Measurements from ENCODE around the gene DNAJC15. TPM values are rescaled to one million over a fixed set of nuclear protein-coding genes. Genes with fewer than 3 reads are reported as not detected.

The DNAJC15 gene
- total and polyA plus RNA-seq, 2 of the 8 experiments (the other 6 are each of a cell fraction or from before 2014, with no cell fraction given): 5.8 to 20.8 TPM

DNA sequence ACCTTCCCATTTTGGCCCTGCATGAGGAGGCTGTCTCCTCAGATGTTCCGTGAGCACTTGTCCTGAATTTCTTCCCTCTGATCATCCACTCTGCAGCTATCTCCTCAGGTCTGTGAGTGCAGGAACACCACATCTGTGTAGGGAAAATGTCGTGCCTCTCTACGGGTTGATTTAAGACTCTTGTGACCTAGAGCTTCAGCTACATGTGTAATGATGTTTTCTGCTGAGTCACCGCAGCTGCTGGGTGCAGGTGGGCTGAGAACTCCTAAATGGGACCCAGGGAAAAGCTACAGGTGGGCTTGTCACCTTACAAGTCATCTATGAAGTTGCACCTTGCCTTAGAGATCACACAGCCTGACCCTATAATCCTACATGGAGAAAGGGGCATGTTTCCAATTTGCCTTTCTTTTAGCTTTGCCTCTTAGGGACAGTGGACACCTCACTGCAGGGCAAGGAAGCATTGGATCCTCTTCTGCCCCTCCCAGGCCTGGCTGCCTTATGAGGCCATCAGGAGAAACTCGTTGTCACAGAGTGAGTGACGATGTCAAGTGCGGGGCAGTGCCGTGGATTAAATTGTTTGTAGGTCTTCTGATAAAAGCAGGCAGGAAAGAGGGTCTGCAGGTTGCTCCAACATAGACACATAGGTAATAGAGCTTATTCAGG is 122.3 kb downstream of the DNAJC15 start:
- Histone ChIP-seq H4K8ac (ENCODE audit: extremely low read depth, insufficient read depth, low read length) (no peak overlapping the region), H2BK5ac (ENCODE audit: low read depth, low read length) (no peak overlapping the region), H3K4me1 (replicated peaks in 1 of 4; ENCODE audit: control insufficient read depth in 3 of 4, insufficient read depth in 4 of 4, low read length in 3 of 4) (peaks cover 0 to 5% (median 2%) of the 10 kb centered on the region in 4 experiments; a peak in 4 of 7 replicates), H3K27ac (ENCODE audit: low read depth, low read length) (no peak overlapping the region), H3K9me3 (ENCODE audit: insufficient read depth in 2 of 2, low read depth in 1 of 2, low read length in 1 of 2) (no peaks in the 10 kb centered on the region), H2AFZ (ENCODE audit: low read length) (peak overlapping the region; percentile 42; the same call in 1 of the 2 replicates), H4K91ac (replicated peaks; ENCODE audit: insufficient read length, low read length) (no peak overlapping the region), H3K14ac (ENCODE audit: insufficient read length) (no peak overlapping the region), H3K9ac (replicated peaks in 1 of 4; ENCODE audit: extremely low read depth in 1 of 4, low read depth in 3 of 4, low read length in 3 of 4) (no peak overlapping the region; a peak in 1 of 7 replicates), H3K56ac (replicated peaks; ENCODE audit: insufficient read length, low read depth, low read length) (no peak overlapping the region), H4K5ac (ENCODE audit: insufficient read length, low read depth, low read length) (no peak overlapping the region), H3K79me2 (ENCODE audit: control insufficient read depth in 1 of 2, insufficient read depth in 2 of 2, low read length in 2 of 2) (no peaks in the 10 kb centered on the region), H2BK15ac (ENCODE audit: low read length) (no peak overlapping the region), H3K23me2 (ENCODE audit: low read depth, low read length) (no peaks in the 10 kb centered on the region), H2BK12ac (ENCODE audit: low read depth, low read length) (no peak overlapping the region), H2AK5ac (ENCODE audit: low read depth, low read length) (no peak overlapping the region), H3K79me1 (ENCODE audit: low read depth, low read length) (no peaks in the 10 kb centered on the region), H3K4me2 (ENCODE audit: insufficient read depth in 1 of 2, low read depth in 2 of 2, low read length in 2 of 2) (no peak overlapping the region), H3K27me3 (replicated peaks in 1 of 4; ENCODE audit: control insufficient read depth in 3 of 4, extremely low read depth in 1 of 4, insufficient read depth in 3 of 4, low read length in 3 of 4) (no peaks in the 10 kb centered on the region), H3K23ac (ENCODE audit: insufficient read length) (no peak overlapping the region), H3K18ac (ENCODE audit: extremely low read depth, low read length) (no peak overlapping the region), H2BK120ac (replicated peaks; ENCODE audit: low read depth, low read length) (no peak overlapping the region), H4K20me1 (replicated peaks in 1 of 2; ENCODE audit: control insufficient read depth in 1 of 2, insufficient read depth in 2 of 2, low read length in 2 of 2) (no peaks in the 10 kb centered on the region), H3K4me3 (ENCODE audit: extremely low read depth in 1 of 4, insufficient read depth in 2 of 4, low read depth in 3 of 4, low read length in 4 of 4) (no peak overlapping the region), H3K36me3 (ENCODE audit: control insufficient read depth in 2 of 4, insufficient read depth in 4 of 4, low read length in 3 of 4) (no peaks in the 10 kb centered on the region), H2BK20ac (ENCODE audit: low read length) (no peak overlapping the region), H3K4ac (replicated peaks; ENCODE audit: insufficient read length, low read depth, low read length) (no peak overlapping the region)
- 85% methylated on average over 8 of the region's 8 CpGs; no CpG with 5 or more reads in 1 of the 2 experiments for WGBS, 2 experiments (ENCODE audit: extremely low coverage in 1 of 2, insufficient coverage in 1 of 2, insufficient read length in 1 of 2, insufficient replicate concordance in 2 of 2, low coverage in 1 of 2, low lambda C conversion rate in 2 of 2, missing lambda C conversion rate in 1 of 2)
- CTCF ChIA-PET (ENCODE audit: partially characterized antibody): interaction anchor here (0.7 to 1.3 kb wide), 4 partner anchors 12 to 176 kb away, joined by 3 to 5 read pairs (median 4); no protein-coding TSS in a partner anchor
- POLR2A ChIA-PET (ENCODE audit: partially characterized antibody): no interaction called here
- FAIRE-seq (no peak), DNase-seq (ENCODE audit: low read depth in 1 of 2, low spot score in 2 of 2) (no peak)
- TF ChIP-seq TBP (IDR thresholded peaks at IDR 0.05; ENCODE audit: low read depth, low read length) (no peak), ZNF274 (IDR thresholded peaks at IDR 0.05; ENCODE audit: borderline replicate concordance, extremely low read depth, low read length) (no peak), GABPA (IDR thresholded peaks at IDR 0.05; ENCODE audit: borderline replicate concordance, insufficient read depth, low read length) (no peak), SP1 (IDR thresholded peaks at IDR 0.05; ENCODE audit: low read depth, low read length) (no peak), POU5F1 (IDR thresholded peaks at IDR 0.05; ENCODE audit: low read depth, low read length) (no peak), JUND (IDR thresholded peaks at IDR 0.05; ENCODE audit: low read length) (no peak), JUN (IDR thresholded peaks at IDR 0.05; ENCODE audit: low read depth, low read length) (no peak), RXRA (IDR thresholded peaks at IDR 0.05; ENCODE audit: insufficient read depth, low read depth, low read length) (no peak), POLR2AphosphoS5 (IDR thresholded peaks at IDR 0.05; ENCODE audit: low read depth, low read length) (no peak), CTBP2 (IDR thresholded peaks at IDR 0.05; ENCODE audit: borderline replicate concordance, insufficient read depth, insufficient read length, low read length) (no peak), TAF1 (IDR thresholded peaks at IDR 0.05; ENCODE audit: low read depth, low read length) (no peak), BACH1 (IDR thresholded peaks at IDR 0.05; ENCODE audit: low read length) (peak; percentile 70), YY1 (IDR thresholded peaks at IDR 0.05; ENCODE audit: low read depth, low read length) (no peak)
- TF ChIP-seq, protein P1, sequence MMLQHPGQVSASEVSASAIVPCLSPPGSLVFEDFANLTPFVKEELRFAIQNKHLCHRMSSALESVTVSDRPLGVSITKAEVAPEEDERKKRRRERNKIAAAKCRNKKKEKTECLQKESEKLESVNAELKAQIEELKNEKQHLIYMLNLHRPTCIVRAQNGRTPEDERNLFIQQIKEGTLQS (IDR thresholded peaks at IDR 0.05; ENCODE audit: insufficient read depth, low read depth, low read length): no peak
